Left lung (tissue), 10 donors: ENCODE measurements around the gene HADHA. TPM values are rescaled to one million over a fixed set of nuclear protein-coding genes. Genes with fewer than 3 reads are reported as not detected.

Experiments
- ATAC-seq: fragments of 200-7000 bp; cut with Tn5 transposase; one replicate; pipeline ENCODE4 v1.9.1; 2020; ENCODE audit warnings: moderate library complexity
- DNase-seq, 4 donors: peaks; one replicate each; pipeline ENCODE4 v3.0.0-alpha.2; 2013 to 2020
- H3K27ac ChIP-seq, 2 donors: fragments of 200-600 bp; sonication (generic) in 1 of 2; one replicate each; pipeline versions ENCODE4 v1.5.0 to v1.8.0; 2020 to 2021
- H3K27me3 ChIP-seq, 2 donors: fragments of 200-600 bp; sonication (generic) in 1 of 2; one replicate each; pipeline versions ENCODE4 v1.5.0 to v1.8.0; 2020 to 2021
- H3K36me3 ChIP-seq, 2 donors: fragments of 200-600 bp; sonication (generic) in 1 of 2; one replicate each; pipeline versions ENCODE4 v1.5.0 to v1.8.0; 2020 to 2021
- H3K4me1 ChIP-seq, 2 donors: fragments of 200-600 bp; one replicate each; pipeline ENCODE4 v1.8.0; 2021
- H3K4me3 ChIP-seq, 2 donors: fragments of 200-600 bp; sonication (generic) in 1 of 2; one replicate each; pipeline versions ENCODE4 v1.5.0 to v1.8.0; 2020 to 2021; ENCODE audit warnings: mild to moderate bottlenecking in 1 of 2
- H3K9me3 ChIP-seq, 2 donors: fragments of 200-600 bp; sonication (generic) in 1 of 2; one replicate each; pipeline versions ENCODE4 v1.5.0 to v1.8.0; 2020 to 2021
- CTCF ChIP-seq, 2 donors: fragments of 200-600 bp; sonication (generic) in 1 of 2; IDR thresholded peaks; one replicate each; pipeline versions ENCODE4 v1.5.0 to v1.8.0; 2021; ENCODE audit warnings: antibody characterized with exemption in 2 of 2
- intact Hi-C, 2 donors: fragments of 100-400 bp; cut with DNase I; formaldehyde crosslinking; loops; one replicate each; pipeline versions ENCODE4 v1.11.2 to v1.14.2; 2022
- polyA plus RNA-seq, 6 donors: library from polyadenylated mRNA; unstranded; fragments of 120-200 nt; gene quantifications; one replicate each; pipeline ENCODE4 v1.2.1, GENCODE V29; 2013; ENCODE audit not compliant: insufficient read length in 6 of 6
- total RNA-seq, 2 donors: library from RNA; stranded (reverse); fragmentation: NEBNext Ultra II Directional; extraction: Animal tissue kit (Norgen Biotek cat#: 25700); gene quantifications; one replicate each; pipeline ENCODE4 v1.2.1, GENCODE V29; 2021
- donor health status: DM: no; HTN: yes; CAD: no.
- donor health status: DM: no; HTN: no; CAD: no.

The HADHA gene
- total and polyA plus RNA-seq, 8 donors = 126 to 241 (median 198) TPM

DNA sequence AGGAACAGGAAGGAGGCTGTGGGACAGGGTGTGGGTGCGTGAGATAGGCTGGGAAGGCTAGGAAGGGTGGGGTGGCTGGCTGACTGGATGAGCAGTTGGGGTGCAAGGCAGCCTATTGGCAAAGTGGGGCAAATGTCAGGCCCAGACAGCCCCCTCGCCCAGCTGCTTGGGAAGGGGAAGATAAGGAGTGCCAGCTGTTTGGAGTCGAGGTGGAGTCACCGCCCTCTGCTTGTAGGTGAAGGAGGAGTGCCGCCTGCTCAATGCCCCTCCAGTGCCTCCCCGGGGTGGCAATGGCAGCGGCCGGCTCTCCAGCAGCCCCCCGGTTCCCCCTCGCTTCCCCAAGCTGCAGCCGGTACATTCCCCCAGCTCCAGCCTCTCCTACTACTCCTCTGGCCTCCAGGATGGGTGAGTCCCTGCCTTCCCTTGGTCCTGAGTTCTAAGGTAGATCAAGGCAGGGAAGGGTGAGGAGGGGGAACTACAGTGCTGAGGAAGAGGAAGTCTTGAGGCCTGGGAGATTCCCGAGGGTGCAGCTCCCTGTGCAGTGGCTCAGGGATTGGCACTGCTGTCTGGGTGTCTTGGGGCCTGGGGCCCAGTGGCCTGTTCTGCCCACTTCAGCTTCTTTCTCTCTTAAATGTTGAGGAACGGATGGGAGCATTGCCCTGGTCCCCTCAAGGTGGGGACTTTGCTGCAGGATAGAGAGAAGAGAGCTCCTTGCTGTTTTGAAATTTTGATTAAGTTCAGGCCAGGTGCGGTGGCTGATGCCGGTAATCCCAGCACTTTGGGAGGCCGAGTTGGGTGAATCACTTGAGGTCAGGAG lies 58.3 kb downstream of the HADHA start:
- no peak for ATAC-seq
- Histone ChIP-seq H3K27ac (no peak overlapping the region), H3K36me3 (peaks cover 0 to 18% of the 10 kb centered on the region in 2 donors), H3K9me3 (no peaks in the 10 kb centered on the region), H3K4me1 (peaks cover 0 to 22% of the 10 kb centered on the region in 2 donors), H3K27me3 (peaks cover 0 to 27% of the 10 kb centered on the region in 2 donors), H3K4me3 (no peak overlapping the region)
- intact Hi-C loops = no loop called here
- no peak for TF ChIP-seq CTCF (IDR thresholded peaks at IDR 0.05)
- no peak for DNase-seq

DNA sequence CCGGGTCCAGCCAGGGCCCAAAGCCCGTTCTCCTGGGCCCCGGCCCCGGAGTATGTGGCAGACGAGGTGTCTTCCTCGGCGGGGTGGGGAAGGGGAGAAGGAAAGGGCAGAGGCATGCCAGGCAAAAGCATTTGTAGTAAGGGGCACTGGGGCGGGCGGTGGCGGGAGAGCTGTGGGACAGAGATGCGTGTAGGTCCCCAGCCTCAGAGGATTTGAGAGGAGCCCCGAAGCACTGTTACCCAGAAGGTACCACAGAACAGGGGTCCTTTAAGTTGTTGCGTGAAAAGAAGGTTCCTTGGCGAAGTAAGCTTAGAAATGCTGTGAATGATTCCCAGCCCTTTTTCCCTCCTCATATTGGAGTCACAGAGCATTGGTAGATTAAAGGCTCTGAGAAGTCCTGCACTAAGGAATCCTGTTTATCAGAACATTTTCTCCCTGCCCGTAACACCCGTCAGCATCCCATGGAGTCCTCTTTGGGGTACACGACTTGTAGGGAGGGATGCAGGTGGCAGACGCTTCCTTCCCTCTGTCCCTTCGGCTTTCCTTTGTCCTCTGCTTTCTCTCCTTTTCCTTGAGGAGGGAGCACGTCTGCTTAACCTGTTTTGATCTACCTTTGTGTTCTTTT lies 59.0 kb downstream of the HADHA start:
- no peak for TF ChIP-seq CTCF (IDR thresholded peaks at IDR 0.05)
- H3K4me1 ChIP-seq = peaks cover 0 to 22% of the 10 kb centered on the region in 2 donors
- H3K27me3 ChIP-seq = peaks cover 0 to 30% of the 10 kb centered on the region in 2 donors
- peaks cover 0 to 10% of the 10 kb centered on the region in 2 donors for H3K36me3 ChIP-seq
- no peaks in the 10 kb centered on the region for H3K9me3 ChIP-seq
- DNase-seq = no peak
- H3K27ac ChIP-seq = no peak overlapping the region
- ATAC-seq = no peak
- intact Hi-C loops = no loop called here
- peak overlapping the region; percentile 34 to 40 for H3K4me3 ChIP-seq

DNA sequence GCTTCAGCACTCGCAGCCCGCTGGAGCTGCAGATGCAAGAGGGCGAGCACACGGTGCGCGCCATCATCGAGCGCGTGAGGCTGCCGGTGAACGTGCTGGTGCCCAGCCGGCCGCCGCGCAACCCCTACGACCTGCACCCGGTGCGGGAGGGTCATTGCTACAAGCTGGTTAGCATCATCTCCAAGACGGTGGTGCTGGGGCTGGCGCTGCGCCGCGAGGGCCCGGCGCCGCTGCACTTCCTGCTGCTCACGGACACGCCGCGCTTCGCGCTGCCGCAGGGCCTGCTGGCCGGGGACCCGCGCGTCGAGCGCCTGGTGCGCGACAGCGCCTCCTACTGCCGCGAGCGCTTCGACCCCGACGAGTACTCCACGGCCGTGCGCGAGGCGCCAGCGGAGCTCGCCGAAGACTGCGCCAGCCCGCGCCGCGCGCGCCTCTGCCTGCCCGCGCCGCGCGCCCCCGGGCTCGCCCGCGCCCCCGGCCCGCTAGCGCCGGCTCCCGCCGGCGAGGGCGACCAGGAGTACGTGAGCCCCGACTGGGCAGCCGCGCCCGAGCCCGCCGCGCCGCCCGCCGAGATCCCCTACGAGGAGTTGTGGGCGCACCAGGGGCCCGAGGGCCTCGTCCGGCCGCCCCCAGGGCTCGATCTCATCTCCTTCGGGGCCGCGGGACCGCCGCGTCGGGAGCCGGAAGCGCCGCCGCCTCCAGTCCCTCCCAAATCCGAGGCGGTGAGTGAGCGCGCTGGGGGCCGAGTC lies 59.7 kb downstream of the HADHA start:
- peak; percentile 81 to 97 (median 90) for DNase-seq
- H3K36me3 ChIP-seq = peaks cover 0 to 4% of the 10 kb centered on the region in 2 donors
- intact Hi-C loops = no loop called here
- no peaks in the 10 kb centered on the region for H3K9me3 ChIP-seq
- peak overlapping the region; percentile 34 to 40 for H3K4me3 ChIP-seq
- H3K4me1 ChIP-seq = peaks cover 0 to 22% of the 10 kb centered on the region in 2 donors
- peaks cover 0 to 37% of the 10 kb centered on the region in 2 donors for H3K27me3 ChIP-seq
- TF ChIP-seq CTCF (IDR thresholded peaks at IDR 0.05) = peak; percentile 52 to 68
- no peak overlapping the region for H3K27ac ChIP-seq
- ATAC-seq = peak; percentile 96

DNA sequence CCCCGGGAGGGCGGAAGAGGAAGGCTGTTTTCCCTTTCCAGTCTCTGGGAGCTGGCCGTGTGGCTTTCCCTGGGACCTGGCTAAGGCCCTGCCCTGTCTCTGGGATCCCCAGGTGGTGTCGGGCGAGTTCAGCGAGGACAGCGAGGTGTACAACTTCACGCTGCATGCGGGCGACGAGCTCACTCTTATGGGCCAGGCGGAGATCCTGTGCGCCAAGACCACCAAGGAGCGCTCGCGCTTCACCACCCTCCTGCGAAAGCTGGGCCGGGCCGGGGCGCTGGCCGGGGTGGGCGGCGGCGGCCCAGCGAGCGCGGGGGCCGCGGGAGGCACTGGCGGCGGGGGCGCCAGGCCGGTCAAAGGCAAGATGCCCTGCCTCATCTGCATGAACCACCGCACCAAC lies 60.3 kb downstream of the HADHA start:
- peak overlapping the region; percentile 22 to 40 for H3K4me3 ChIP-seq
- H3K36me3 ChIP-seq = no peaks in the 10 kb centered on the region
- peaks cover 0 to 43% of the 10 kb centered on the region in 2 donors for H3K27me3 ChIP-seq
- no peak overlapping the region for H3K27ac ChIP-seq
- peaks cover 0 to 28% of the 10 kb centered on the region in 2 donors for H3K4me1 ChIP-seq
- no peak for DNase-seq
- no peak for TF ChIP-seq CTCF (IDR thresholded peaks at IDR 0.05)
- no peaks in the 10 kb centered on the region for H3K9me3 ChIP-seq
- intact Hi-C loops = no loop called here
- no peak for ATAC-seq
